ENCODE results near the gene OR4F17.
"Not testable (repeated sequence)": the region's sequence is repeated elsewhere in the genome, so short reads cannot be mapped to it uniquely, and the experiment has no call there.

OR4F17 gene

GRCh38 chr19:106804-107203, at the start of gene OR4F17:
Gene OR4F17 (plus strand): TSS chr19:107104. CDS start chr19:110679, 3,575 bp downstream.
- not testable (repeated sequence) for DNase-seq

- not testable (repeated sequence) for DNase-seq
Observed at GRCh38 chr19:70793-71192, 36.1 kb upstream of the OR4F17 start.

- not testable (repeated sequence) for DNase-seq
Observed at GRCh38 chr19:82864-83263, 24.0 kb upstream of the OR4F17 start.

GRCh38 chr19:83626-84025, 23.3 kb upstream of the OR4F17 start:
- DNase-seq, result not testable (repeated sequence)

GRCh38 chr19:90678-91077, 16.2 kb upstream of the OR4F17 start:
- not testable (repeated sequence) for DNase-seq

GRCh38 chr19:94794-95193, 12.1 kb upstream of the OR4F17 start:
- DNase-seq, result not testable (repeated sequence)

- DNase-seq, result not testable (repeated sequence)
Observed at GRCh38 chr19:97647-98046, 9.3 kb upstream of the OR4F17 start.

GRCh38 chr19:120443-121140, 13.7 kb downstream of the OR4F17 start:
- DNase-seq, result not testable (repeated sequence)

Data from cerebellar nuclear complex (tissue), 1 donor.